ENCODE results near the gene PPP2R5E.

PPP2R5E gene

GRCh38 chr14:63406333-63406732 lies 136.8 kb downstream of the PPP2R5E start:
- H3K4me1 ChIP-seq (ENCODE audit: control insufficient read depth, insufficient read depth, low read length, poor library complexity, severe bottlenecking): no peaks in the 10 kb centered on the region
- H3K4me3 ChIP-seq (ENCODE audit: extremely low read depth, insufficient read depth, low read length, poor library complexity, severe bottlenecking): no peak overlapping the region

GRCh38 chr14:63405715-63406114 lies 137.5 kb downstream of the PPP2R5E start:
- Histone ChIP-seq H3K27ac (ENCODE audit: low read depth, low read length, severe bottlenecking) (no peak overlapping the region), H3K9me3 (ENCODE audit: control insufficient read depth, low read length) (no peaks in the 10 kb centered on the region), H3K4me3 (ENCODE audit: extremely low read depth, insufficient read depth, low read length, poor library complexity, severe bottlenecking) (no peak overlapping the region), H3K4me1 (ENCODE audit: control insufficient read depth, insufficient read depth, low read length, poor library complexity, severe bottlenecking) (no peaks in the 10 kb centered on the region), H3K36me3 (ENCODE audit: control insufficient read depth, insufficient read depth, low read length) (peaks cover 30% of the 10 kb centered on the region)

More at GRCh38 chr14:63406333-63406732, 136.8 kb downstream of the PPP2R5E start:
- 96 to 97% methylated on average over 5 to 7 of the region's 9 CpGs for WGBS, 2 experiments (ENCODE audit: insufficient coverage in 2 of 2)
- peaks cover 34% of the 10 kb centered on the region for H3K36me3 ChIP-seq (ENCODE audit: control insufficient read depth, insufficient read depth, low read length)
- no peaks in the 10 kb centered on the region for H3K9me3 ChIP-seq (ENCODE audit: control insufficient read depth, low read length)
- H3K27ac ChIP-seq (ENCODE audit: low read depth, low read length, severe bottlenecking): no peak overlapping the region

GRCh38 chr14:63404906-63405305 lies 138.3 kb downstream of the PPP2R5E start:
- Histone ChIP-seq H3K36me3 (ENCODE audit: control insufficient read depth, insufficient read depth, low read length) (peaks cover 27% of the 10 kb centered on the region), H3K4me1 (ENCODE audit: control insufficient read depth, insufficient read depth, low read length, poor library complexity, severe bottlenecking) (no peaks in the 10 kb centered on the region), H3K4me3 (ENCODE audit: extremely low read depth, insufficient read depth, low read length, poor library complexity, severe bottlenecking) (no peak overlapping the region), H3K9me3 (ENCODE audit: control insufficient read depth, low read length) (no peaks in the 10 kb centered on the region), H3K27ac (ENCODE audit: low read depth, low read length, severe bottlenecking) (no peak overlapping the region)
- 83 to 100% methylated on average over 2 of the region's 2 CpGs for WGBS, 2 experiments (ENCODE audit: insufficient coverage in 2 of 2)

GRCh38 chr14:63401646-63402045 lies 141.5 kb downstream of the PPP2R5E start:
- no peak overlapping the region for H3K4me3 ChIP-seq (ENCODE audit: extremely low read depth, insufficient read depth, low read length, poor library complexity, severe bottlenecking)
- H3K9me3 ChIP-seq (ENCODE audit: control insufficient read depth, low read length): no peaks in the 10 kb centered on the region
- WGBS, 2 experiments (ENCODE audit: insufficient coverage in 2 of 2): 100% methylated on average over 2 of the region's 2 CpGs; no CpG with 5 or more reads in 1 of the 2 experiments
- H3K4me1 ChIP-seq (ENCODE audit: control insufficient read depth, insufficient read depth, low read length, poor library complexity, severe bottlenecking): no peaks in the 10 kb centered on the region
- no peak overlapping the region for H3K27ac ChIP-seq (ENCODE audit: low read depth, low read length, severe bottlenecking)
- H3K36me3 ChIP-seq (ENCODE audit: control insufficient read depth, insufficient read depth, low read length): peaks cover 24% of the 10 kb centered on the region

DNA sequence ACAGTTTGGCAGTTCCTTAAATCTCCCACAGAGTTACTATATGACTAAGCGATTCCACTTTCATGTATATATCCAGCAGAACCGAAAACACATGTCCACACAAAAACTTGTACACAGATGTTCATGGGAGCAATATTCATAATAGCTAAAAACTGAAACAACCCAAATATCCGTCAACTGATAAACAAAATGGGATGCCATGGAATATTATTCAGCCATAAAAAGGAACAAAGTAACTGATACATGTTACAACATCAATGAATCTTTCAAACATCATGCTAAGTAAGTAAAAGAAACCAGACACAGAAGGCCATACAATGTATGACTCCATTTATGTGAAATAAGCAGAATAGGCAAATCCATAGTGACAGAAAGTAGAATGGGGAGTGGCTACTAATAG lies 144.2 kb downstream of the PPP2R5E start:
- WGBS, 2 experiments (ENCODE audit: insufficient coverage in 2 of 2): 80 to 100% methylated on average over 1 to 2 of the region's 3 CpGs
- Histone ChIP-seq H3K9me3 (ENCODE audit: control insufficient read depth, low read length) (no peaks in the 10 kb centered on the region), H3K4me3 (ENCODE audit: extremely low read depth, insufficient read depth, low read length, poor library complexity, severe bottlenecking) (no peak overlapping the region), H3K36me3 (ENCODE audit: control insufficient read depth, insufficient read depth, low read length) (peaks cover 27% of the 10 kb centered on the region), H3K4me1 (ENCODE audit: control insufficient read depth, insufficient read depth, low read length, poor library complexity, severe bottlenecking) (no peaks in the 10 kb centered on the region), H3K27ac (ENCODE audit: low read depth, low read length, severe bottlenecking) (no peak overlapping the region)

DNA sequence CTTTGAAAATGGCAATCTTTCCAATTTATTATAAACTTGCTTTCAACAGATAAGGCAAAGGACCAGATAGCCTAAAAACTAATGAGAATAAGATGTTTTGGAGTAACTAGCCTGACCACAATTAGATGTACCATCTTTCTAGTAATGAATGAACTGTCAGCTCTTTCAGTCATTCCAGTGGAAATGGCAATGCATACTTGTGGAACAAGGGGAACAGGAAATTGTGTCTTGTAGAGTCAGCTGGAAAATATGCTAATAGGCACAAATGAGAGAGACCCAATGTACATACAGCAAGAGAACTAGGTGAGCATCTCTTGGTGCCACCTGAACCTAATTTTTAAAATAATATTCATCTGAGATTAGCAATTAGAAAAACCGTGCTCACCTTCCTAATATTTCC lies 148.3 kb downstream of the PPP2R5E start:
- WGBS, 2 experiments (ENCODE audit: insufficient coverage in 2 of 2): no CpG with 5 or more reads among the region's 1 CpG
- Histone ChIP-seq H3K27ac (ENCODE audit: low read depth, low read length, severe bottlenecking) (no peak overlapping the region), H3K4me3 (ENCODE audit: extremely low read depth, insufficient read depth, low read length, poor library complexity, severe bottlenecking) (no peak overlapping the region), H3K4me1 (ENCODE audit: control insufficient read depth, insufficient read depth, low read length, poor library complexity, severe bottlenecking) (no peaks in the 10 kb centered on the region), H3K9me3 (ENCODE audit: control insufficient read depth, low read length) (no peaks in the 10 kb centered on the region), H3K36me3 (ENCODE audit: control insufficient read depth, insufficient read depth, low read length) (peaks cover 55% of the 10 kb centered on the region)

GRCh38 chr14:63394432-63394831 lies 148.7 kb downstream of the PPP2R5E start:
- Histone ChIP-seq H3K27ac (ENCODE audit: low read depth, low read length, severe bottlenecking) (no peak overlapping the region), H3K9me3 (ENCODE audit: control insufficient read depth, low read length) (no peaks in the 10 kb centered on the region), H3K4me3 (ENCODE audit: extremely low read depth, insufficient read depth, low read length, poor library complexity, severe bottlenecking) (no peak overlapping the region), H3K4me1 (ENCODE audit: control insufficient read depth, insufficient read depth, low read length, poor library complexity, severe bottlenecking) (no peaks in the 10 kb centered on the region), H3K36me3 (ENCODE audit: control insufficient read depth, insufficient read depth, low read length) (peaks cover 51% of the 10 kb centered on the region)
- 66 to 97% methylated on average over 2 of the region's 2 CpGs for WGBS, 2 experiments (ENCODE audit: insufficient coverage in 2 of 2)

DNA sequence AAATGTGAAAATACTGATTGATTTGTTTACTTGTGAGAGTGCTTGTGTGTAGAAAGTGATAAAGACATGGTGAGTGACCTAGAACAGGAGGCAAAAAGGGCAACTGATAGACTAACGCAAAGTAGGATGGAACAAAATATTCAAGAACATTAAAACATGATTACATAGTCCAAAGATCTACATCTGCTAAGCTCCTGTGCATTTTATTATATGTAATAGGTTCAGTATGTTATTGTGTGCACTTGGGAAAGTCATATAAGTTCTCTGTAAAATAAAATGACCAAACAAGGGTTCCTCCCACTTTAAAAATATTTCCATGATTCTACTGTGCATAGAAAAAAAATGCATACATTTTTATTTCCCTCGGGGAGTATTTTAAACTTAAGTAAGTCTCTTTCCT lies 150.2 kb downstream of the PPP2R5E start:
- peaks cover 52% of the 10 kb centered on the region for H3K36me3 ChIP-seq (ENCODE audit: control insufficient read depth, insufficient read depth, low read length)
- H3K27ac ChIP-seq (ENCODE audit: low read depth, low read length, severe bottlenecking): no peak overlapping the region
- H3K9me3 ChIP-seq (ENCODE audit: control insufficient read depth, low read length): no peaks in the 10 kb centered on the region
- H3K4me1 ChIP-seq (ENCODE audit: control insufficient read depth, insufficient read depth, low read length, poor library complexity, severe bottlenecking): no peaks in the 10 kb centered on the region
- H3K4me3 ChIP-seq (ENCODE audit: extremely low read depth, insufficient read depth, low read length, poor library complexity, severe bottlenecking): no peak overlapping the region
- 88% methylated on average over 1 of the region's 2 CpGs; no CpG with 5 or more reads in 1 of the 2 experiments for WGBS, 2 experiments (ENCODE audit: insufficient coverage in 2 of 2)

DNA sequence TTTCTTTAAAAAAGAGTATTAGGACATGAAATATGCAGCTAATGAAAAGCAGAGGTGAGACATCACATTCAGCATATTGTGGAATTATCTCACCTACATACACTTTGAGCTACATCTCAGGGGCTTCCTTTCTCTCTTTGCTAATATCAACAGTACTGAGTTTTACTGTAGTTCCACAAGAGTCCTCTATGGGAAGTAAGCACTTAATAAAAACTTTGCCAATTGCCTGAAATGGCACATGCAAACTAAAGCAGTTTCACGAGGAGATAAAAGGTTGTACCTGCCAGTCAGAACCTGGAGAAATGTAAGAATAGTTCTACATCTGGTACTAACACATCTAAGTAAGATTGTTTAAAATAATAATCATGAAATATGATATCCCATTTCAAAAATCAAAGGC lies 150.9 kb downstream of the PPP2R5E start:
- Histone ChIP-seq H3K4me1 (ENCODE audit: control insufficient read depth, insufficient read depth, low read length, poor library complexity, severe bottlenecking) (no peaks in the 10 kb centered on the region), H3K27ac (ENCODE audit: low read depth, low read length, severe bottlenecking) (no peak overlapping the region), H3K9me3 (ENCODE audit: control insufficient read depth, low read length) (no peaks in the 10 kb centered on the region), H3K4me3 (ENCODE audit: extremely low read depth, insufficient read depth, low read length, poor library complexity, severe bottlenecking) (no peak overlapping the region), H3K36me3 (ENCODE audit: control insufficient read depth, insufficient read depth, low read length) (peaks cover 60% of the 10 kb centered on the region)
- no CpG with 5 or more reads among the region's 1 CpG for WGBS, 2 experiments (ENCODE audit: insufficient coverage in 2 of 2)

DNA sequence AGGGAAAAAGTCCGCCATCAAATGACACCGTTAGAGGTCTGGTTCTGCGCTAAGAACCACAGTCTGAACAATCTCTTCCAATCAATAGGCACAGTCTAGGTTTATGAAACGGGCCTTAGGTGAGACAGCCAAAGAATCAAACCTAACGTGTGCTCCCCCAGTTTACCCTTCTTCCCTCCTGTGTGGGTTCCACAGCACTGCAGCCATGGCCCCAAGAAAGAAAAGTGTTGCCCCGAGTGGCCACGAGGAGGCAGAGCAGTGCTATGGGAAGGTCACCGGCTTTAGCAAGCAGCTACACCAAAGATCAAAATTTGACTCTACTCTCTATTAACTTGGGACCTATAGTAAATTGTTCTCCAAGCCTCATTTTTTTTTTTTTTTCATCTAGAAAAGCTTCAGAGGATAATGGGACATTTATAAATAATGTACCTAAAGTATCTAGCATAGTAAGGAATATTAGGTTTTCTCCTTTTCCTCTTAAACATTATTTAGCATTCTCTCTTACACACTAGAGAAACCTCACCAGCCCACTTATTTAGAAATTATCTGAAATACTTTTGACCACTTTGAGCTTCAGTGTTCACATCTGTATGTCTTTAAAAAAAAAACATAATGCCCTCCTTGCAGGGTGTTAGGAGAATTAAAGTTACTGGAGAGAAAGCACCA lies 154.3 kb downstream of the PPP2R5E start:
- Histone ChIP-seq H3K4me1 (ENCODE audit: control insufficient read depth, insufficient read depth, low read length, poor library complexity, severe bottlenecking) (no peaks in the 10 kb centered on the region), H3K36me3 (ENCODE audit: control insufficient read depth, insufficient read depth, low read length) (peaks cover 77% of the 10 kb centered on the region), H3K27ac (ENCODE audit: low read depth, low read length, severe bottlenecking) (no peak overlapping the region), H3K9me3 (ENCODE audit: control insufficient read depth, low read length) (no peaks in the 10 kb centered on the region), H3K4me3 (ENCODE audit: extremely low read depth, insufficient read depth, low read length, poor library complexity, severe bottlenecking) (no peak overlapping the region)
- WGBS, 2 experiments (ENCODE audit: insufficient coverage in 2 of 2): 63 to 86% methylated on average over 5 of the region's 8 CpGs

DNA sequence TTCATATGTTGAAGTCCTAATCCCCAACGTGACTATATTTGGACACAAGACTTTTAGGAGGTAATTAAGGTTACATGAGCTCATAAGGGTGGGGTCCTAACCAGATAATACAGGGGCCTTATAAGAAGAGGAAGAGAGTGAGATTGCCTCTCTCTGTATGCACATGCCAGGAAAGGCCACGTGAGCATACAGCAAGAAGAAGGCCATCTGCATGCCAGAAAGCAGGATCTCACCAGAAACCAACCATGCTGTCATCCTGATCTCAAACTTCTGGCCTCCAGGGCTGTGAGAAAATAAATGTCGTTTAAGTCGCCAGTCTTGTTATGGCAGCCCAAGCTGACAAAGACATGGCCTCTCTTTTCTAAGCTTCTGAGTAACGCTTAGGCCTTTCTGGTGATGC lies 155.5 kb downstream of the PPP2R5E start:
- Histone ChIP-seq H3K4me1 (ENCODE audit: control insufficient read depth, insufficient read depth, low read length, poor library complexity, severe bottlenecking) (no peaks in the 10 kb centered on the region), H3K36me3 (ENCODE audit: control insufficient read depth, insufficient read depth, low read length) (peaks cover 78% of the 10 kb centered on the region)
- 95 to 100% methylated on average over 3 to 5 of the region's 5 CpGs for WGBS, 2 experiments (ENCODE audit: insufficient coverage in 2 of 2)

More for the DNA sequence above, 155.5 kb downstream of the PPP2R5E start:
- Histone ChIP-seq H3K9me3 (ENCODE audit: control insufficient read depth, low read length) (no peaks in the 10 kb centered on the region), H3K4me3 (ENCODE audit: extremely low read depth, insufficient read depth, low read length, poor library complexity, severe bottlenecking) (no peak overlapping the region), H3K27ac (ENCODE audit: low read depth, low read length, severe bottlenecking) (no peak overlapping the region)

All from mesodermal cell (in vitro differentiated cells).